ES-I3 (cell line): ENCODE results near the gene SNX22.

Experiments used
- H3K36me3 ChIP-seq: 2 replicates; pipeline ENCODE4 v1.6.1; 2013; ENCODE audit warnings: mild to moderate bottlenecking, low read length, control low read depth, moderate library complexity; ENCODE audit not compliant: insufficient read depth
- H3K4me1 ChIP-seq: 2 replicates; pipeline ENCODE4 v1.6.1; 2013; ENCODE audit warnings: mild to moderate bottlenecking, control low read depth, low read length; ENCODE audit not compliant: insufficient read depth
- H3K9ac ChIP-seq: 2 replicates; pipeline ENCODE4 v1.6.1; 2013; ENCODE audit warnings: low read depth, mild to moderate bottlenecking, low read length, moderate library complexity
- H3K9me3 ChIP-seq: 2 replicates; pipeline ENCODE4 v1.6.1; 2013; ENCODE audit warnings: mild to moderate bottlenecking, low read length, moderate library complexity; ENCODE audit not compliant: control insufficient read depth, insufficient read depth

The SNX22 gene

DNA sequence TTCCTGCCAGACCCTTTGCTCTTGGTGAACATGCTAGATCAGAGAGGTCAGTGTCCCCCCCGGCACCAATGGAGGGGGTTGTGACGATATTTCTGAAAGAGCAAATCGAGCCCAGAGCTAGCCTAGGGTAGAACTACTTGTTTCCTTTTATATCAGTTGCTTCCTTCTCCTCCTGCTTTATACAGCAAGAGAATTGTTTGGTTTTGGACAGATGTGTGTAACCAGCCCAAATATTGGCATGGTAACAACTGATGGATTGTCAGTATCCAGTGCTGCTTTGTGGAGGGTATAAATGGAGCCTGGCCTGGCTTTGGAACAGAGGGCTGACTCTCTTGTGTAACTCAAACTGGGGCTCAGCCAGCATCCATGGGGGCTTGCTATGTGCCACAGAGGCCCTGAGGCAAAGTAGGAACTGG is 28.6 kb upstream of the SNX22 start:
- Histone ChIP-seq H3K9ac (no peak overlapping the region), H3K4me1 (no peaks in the 10 kb centered on the region), H3K36me3 (peaks cover 3% of the 10 kb centered on the region), H3K9me3 (no peaks in the 10 kb centered on the region)

DNA sequence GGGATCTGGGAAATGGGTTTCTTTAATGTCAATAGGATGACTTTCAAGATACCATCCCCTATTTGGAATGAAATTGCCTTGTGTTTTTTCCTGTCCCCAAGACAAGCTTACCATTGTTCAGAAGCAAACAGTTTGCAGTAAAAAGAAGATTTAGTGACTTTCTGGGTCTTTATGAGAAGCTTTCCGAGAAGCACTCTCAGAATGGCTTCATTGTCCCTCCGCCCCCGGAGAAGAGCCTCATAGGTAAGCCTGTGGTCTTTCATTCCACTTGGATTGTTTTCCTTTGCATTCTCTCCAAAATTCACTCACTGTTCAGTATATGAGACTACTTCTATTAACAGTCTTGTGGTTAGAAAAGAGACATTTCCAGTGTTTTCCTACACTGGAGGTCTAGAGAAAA is 25.6 kb upstream of the SNX22 start:
- Histone ChIP-seq H3K36me3 (peaks cover 2% of the 10 kb centered on the region), H3K9ac (no peak overlapping the region)

DNA sequence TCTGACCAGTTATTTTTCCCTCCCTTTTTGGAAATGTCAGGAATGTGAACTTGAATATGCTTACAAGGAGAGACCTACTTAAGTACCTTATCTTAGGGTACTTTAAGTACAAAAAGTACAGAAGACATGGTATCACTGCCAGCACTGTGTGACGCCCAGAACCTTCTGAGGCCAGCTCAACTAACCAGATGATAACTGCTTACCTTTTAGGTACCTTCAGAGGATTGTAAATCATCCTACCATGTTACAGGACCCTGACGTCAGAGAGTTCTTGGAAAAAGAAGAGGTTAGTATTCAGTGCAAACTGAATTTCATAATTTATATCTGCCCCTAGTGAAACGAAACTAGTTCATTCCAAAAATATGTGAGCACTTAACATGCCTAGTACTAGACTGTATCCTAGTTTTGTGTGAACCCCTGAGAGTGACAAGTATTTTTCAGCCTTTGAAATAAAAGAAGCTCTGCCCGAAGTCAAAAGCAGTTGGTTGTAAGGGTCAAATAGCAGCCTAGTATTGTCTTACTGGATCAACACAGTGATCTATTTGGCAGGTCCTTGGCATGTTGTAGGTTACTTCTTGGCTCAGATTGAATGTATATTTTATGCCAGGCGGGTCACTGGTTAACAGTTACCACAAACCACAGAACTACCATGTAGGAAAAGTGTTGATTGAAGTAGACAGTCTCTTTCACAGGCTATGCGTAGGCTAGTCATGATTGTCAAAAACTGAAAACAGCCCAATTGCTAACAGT is 23.8 kb upstream of the SNX22 start:
- H3K9me3 ChIP-seq = no peaks in the 10 kb centered on the region
- no peak overlapping the region for H3K9ac ChIP-seq
- no peaks in the 10 kb centered on the region for H3K4me1 ChIP-seq
- peaks cover 2% of the 10 kb centered on the region; the same call in 1 of the 2 replicates for H3K36me3 ChIP-seq

More for the DNA sequence above, 25.6 kb upstream of the SNX22 start:
- H3K9me3 ChIP-seq = no peaks in the 10 kb centered on the region
- no peaks in the 10 kb centered on the region for H3K4me1 ChIP-seq

DNA sequence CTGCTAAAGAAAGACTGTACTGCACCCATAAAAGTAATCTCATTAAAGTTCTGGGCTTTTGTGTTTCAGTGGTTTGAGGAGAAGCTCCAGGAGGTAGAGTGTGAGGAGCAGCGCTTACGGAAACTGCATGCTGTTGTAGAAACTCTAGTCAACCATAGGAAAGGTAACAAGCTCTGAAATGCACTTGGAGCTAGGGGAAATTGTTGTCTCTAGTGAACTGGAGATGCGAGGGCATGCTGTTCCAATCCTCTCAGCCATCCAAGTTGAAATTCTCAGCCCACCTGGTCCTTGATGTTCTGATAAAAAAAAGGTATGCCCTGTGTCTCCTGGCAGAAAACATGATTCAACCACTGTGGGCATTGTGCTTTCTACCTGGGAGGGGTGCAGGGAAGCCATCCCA is 21.4 kb upstream of the SNX22 start:
- H3K9me3 ChIP-seq = no peaks in the 10 kb centered on the region
- H3K4me1 ChIP-seq = no peaks in the 10 kb centered on the region
- H3K9ac ChIP-seq = no peak overlapping the region
- H3K36me3 ChIP-seq = peaks cover 10% of the 10 kb centered on the region; the same call in 1 of the 2 replicates

DNA sequence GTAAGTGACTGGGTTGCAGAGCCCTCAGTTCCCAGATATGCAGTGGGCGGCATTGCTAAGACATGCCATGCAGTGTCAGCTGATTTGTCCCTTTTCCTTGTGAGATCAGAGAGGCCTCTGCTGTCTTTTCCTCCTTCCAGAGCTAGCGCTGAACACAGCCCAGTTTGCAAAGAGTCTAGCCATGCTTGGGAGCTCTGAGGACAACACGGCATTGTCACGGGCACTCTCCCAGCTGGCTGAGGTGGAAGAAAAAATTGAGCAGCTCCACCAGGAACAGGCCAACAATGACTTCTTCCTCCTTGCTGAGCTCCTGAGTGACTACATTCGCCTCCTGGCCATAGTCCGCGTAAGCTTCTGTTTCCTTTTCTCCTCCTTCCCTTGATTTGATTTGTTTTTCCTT is 20.0 kb upstream of the SNX22 start:
- Histone ChIP-seq H3K9ac (no peak overlapping the region), H3K4me1 (no peaks in the 10 kb centered on the region), H3K9me3 (no peaks in the 10 kb centered on the region), H3K36me3 (peaks cover 10% of the 10 kb centered on the region; the same call in 1 of the 2 replicates)

DNA sequence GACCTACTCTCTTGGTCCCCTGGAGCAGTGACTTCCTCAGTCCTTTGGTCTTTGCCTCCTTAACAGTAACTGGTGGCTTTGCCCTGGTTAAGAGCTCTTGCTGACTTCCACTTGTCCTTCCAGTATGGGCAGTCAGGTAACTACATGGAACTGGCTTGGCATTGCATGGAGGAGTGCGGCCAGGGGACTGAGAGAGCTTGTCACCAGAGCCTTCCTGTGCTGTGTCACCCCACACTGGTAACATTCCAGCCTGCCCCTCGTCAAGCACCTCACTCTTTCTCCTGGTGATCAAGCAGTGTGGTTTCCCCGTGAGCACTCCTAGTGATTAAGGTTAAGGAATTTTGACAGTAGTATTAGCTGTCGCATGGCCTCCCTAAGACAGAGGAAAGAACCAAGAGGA is 19.3 kb upstream of the SNX22 start:
- Histone ChIP-seq H3K36me3 (peaks cover 10% of the 10 kb centered on the region), H3K4me1 (no peaks in the 10 kb centered on the region), H3K9me3 (no peaks in the 10 kb centered on the region), H3K9ac (no peak overlapping the region)

DNA sequence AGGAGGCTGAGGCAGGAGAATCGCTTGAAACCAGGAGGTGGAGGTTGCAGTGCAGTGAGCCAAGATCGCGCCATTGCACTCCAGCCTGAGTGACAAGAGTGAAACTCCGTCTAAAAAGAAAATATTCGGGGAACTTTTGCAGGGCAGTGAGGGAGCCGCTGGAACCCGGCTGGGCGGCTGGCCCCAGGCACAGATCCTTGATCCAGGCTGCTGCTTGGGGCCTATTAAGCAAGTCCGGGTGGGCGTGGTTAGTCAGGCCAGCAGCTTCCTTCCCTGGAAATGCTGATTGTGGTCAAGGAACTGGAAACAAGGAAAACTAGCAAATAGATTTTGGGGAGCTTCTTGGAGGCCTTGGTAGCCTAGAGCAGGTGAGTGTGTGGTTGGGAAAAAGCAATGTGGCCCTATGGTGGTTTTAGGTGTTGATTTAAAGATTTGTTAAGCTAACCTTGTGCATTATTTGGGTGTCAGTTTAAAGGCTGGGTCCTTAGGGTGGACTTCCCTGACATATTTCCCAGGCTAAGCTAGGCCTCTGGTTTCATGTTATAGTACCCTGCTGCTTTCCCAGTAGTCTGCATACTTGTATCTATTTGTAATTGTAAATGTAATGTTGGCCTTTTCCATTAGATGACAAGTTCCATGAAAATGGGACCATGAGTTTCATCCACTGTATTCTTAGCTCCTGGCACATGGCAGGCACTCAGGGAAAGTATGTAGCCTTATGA is 17.7 kb upstream of the SNX22 start:
- peaks cover 8% of the 10 kb centered on the region for H3K36me3 ChIP-seq
- H3K4me1 ChIP-seq = no peaks in the 10 kb centered on the region
- H3K9me3 ChIP-seq = no peaks in the 10 kb centered on the region
- H3K9ac ChIP-seq = no peak overlapping the region

DNA sequence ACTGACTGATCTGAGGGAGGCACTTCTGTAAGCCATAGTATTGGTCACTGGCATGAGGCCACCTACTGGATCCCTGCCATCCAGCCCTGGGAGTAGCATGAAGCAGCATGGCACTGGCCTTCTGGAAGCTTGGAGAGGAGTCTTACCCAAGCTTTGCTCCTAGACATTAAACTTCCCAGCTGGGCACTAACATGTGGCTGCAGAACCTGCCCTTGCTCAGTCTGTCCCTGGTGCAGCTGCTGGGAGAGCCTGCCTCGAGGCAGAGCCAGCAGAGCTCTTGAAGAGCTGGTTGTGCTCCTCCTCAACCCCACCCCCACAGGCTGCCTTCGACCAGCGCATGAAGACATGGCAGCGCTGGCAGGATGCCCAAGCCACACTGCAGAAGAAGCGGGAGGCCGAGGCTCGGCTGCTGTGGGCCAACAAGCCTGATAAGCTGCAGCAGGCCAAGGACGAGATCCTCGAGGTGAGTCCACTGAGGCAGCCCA is 17.1 kb upstream of the SNX22 start:
- Histone ChIP-seq H3K36me3 (peaks cover 8% of the 10 kb centered on the region), H3K9me3 (no peaks in the 10 kb centered on the region), H3K9ac (no peak overlapping the region), H3K4me1 (no peaks in the 10 kb centered on the region)

DNA sequence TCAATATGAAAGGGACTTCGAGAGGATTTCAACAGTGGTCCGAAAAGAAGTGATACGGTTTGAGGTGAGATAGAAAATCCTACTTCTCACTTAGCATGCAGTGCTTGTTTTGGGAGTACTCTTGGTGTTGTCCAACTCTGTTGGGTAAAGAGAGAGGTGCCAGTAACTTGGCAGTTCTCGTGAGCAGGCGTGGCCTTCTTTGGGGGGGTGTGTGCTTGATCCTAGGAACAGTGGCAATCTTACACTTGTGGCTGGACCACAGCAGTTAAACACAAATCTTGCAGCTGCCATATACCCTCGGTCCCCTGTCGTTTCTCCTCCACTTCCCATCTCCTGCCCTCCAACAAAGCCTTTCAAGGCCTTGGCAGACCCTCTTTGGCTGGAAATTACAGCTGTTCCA is 15.2 kb upstream of the SNX22 start:
- no peak overlapping the region for H3K9ac ChIP-seq
- peaks cover 8% of the 10 kb centered on the region for H3K36me3 ChIP-seq
- H3K9me3 ChIP-seq = no peaks in the 10 kb centered on the region
- no peaks in the 10 kb centered on the region for H3K4me1 ChIP-seq

DNA sequence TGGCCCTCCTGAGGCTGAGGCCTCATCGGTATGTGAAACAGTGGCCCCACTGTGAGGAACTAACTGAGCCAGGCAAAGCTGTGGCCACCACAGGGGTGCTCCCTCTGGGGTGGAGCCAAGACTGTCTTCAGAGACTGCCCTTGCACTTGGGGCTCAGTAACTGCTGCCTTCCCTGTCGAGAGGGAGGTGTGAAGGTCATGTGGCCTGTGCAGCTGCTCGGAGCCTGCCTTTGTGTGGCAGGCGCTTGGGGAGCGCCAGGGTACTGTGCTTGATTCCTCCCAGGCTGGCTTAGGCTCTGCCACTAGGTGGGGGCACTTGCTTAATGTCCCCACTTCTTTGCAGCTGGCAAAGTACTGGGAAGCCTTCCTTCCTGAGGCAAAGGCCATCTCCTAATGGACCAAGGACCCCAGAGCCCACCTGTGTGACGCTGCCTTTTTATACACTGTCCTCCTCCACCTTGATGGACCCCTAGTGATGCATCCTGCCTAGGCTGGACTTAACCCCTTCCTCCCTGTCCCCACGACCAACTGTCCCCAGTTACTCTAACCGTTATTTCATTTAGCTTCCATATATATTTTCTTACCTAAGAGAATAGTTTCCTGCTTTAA is 14.2 kb upstream of the SNX22 start:
- Histone ChIP-seq H3K36me3 (peaks cover 8% of the 10 kb centered on the region), H3K9ac (no peak overlapping the region), H3K4me1 (no peaks in the 10 kb centered on the region), H3K9me3 (no peaks in the 10 kb centered on the region)

DNA sequence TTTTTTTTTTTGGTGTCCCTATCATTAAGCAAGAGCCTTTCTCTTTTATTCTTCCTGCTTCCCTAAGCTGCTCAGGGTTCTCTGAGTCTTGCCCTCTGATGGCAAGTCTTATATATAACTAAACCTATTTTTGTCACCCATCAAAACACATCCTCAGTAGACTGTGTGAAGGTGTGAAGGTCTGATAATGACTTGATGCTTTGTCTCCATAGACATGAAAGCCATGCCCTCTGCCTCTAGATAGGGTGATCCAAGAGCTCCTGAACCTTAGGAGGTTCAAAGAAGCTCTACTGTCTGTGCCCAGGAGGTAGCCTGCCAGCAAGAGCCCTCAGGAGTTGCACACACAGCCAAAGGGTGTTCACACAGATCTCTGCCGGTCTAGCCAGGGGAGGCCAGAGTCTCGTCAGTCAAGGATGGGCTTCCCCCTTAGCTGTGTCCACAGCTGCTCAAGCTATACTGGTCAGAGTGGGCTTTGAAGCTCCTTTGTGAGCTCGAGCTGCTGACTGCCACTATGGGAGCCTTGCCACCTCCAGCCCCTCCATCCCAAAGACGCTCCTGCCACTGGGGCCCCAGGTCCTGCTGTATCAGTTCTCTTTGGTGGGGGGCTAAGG is 13.1 kb upstream of the SNX22 start:
- H3K9me3 ChIP-seq = no peaks in the 10 kb centered on the region
- no peak overlapping the region for H3K9ac ChIP-seq
- H3K36me3 ChIP-seq = peaks cover 8% of the 10 kb centered on the region
- no peaks in the 10 kb centered on the region for H3K4me1 ChIP-seq

DNA sequence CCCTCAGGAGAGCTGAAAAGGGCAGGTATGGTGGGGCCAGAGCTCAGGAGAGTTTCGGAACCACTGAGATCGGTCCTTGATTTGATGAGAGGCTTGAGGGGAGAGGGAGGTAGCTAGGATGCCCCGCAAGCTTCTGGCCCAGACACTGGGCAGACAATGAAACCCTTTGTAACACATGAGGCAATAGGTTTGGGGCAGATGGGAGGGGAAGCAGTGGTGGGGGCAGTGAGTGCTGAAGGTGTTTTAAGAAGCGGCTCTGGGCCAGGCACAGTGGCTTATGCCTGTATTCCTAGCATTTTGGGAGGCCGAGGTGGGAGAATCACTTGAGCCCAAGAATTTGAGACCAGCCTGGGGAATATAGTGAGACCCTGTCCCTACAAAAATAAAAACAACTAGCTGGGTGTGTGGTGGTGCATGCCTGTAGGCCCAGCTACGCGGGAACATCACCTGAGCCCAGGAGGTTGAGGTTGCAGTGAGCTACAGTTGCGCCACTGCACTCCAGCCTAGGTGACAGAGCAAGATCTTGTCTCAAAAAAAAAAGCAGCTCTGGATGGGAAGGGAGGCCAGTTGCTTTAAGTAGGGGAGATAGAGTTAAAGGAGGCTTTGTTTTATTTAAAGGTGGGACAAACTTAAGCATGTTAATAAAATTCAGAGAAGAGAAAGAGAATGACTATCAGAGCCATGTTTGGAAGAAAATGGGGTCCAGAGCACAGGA is 9.6 kb upstream of the SNX22 start:
- H3K4me1 ChIP-seq = no peaks in the 10 kb centered on the region
- no peaks in the 10 kb centered on the region for H3K9me3 ChIP-seq
- no peak overlapping the region for H3K9ac ChIP-seq
- no peaks in the 10 kb centered on the region; the same call in none of the 2 replicates for H3K36me3 ChIP-seq

DNA sequence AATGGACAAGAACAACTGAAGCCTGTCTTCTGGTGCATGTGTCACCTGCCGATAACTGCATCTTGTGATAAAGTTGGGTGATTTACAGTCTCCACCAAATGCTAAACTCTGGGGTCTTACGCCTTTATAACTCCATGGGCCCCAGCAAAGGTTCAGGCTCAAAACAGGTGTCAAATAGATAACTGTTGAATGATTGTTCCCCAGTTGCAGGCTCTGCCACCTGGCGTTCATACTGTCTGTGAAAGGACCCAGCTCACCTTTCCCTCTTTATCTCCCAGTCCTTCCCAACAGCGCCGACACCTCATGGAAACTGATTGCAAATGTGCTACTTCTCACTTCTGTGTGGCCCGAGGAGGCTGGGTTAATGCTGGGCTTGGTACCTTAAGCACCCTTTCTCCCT is 8.3 kb upstream of the SNX22 start:
- Histone ChIP-seq H3K36me3 (no peaks in the 10 kb centered on the region), H3K4me1 (no peaks in the 10 kb centered on the region), H3K9me3 (no peaks in the 10 kb centered on the region), H3K9ac (no peak overlapping the region)

DNA sequence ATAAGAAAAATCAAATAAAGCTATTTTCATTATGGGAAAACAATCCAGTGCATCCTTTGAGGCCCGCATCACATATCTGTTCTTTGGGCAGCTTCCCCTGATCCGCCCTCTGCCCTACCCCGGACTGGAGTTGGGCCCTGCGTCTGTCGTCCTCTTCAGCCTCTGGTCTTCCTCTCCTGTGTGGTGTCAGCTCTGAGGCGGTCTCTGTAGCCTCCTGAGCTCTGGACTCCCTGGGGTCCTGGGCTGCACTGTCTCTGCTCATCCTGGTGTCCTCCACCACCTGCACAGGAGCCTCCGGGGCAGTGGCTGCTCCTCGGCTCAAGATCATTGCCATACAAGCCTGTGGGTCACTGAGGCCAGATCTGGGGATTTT is 7.4 kb upstream of the SNX22 start:
- Histone ChIP-seq H3K4me1 (no peaks in the 10 kb centered on the region), H3K9ac (no peak overlapping the region)

More for the DNA sequence above, 7.4 kb upstream of the SNX22 start:
- Histone ChIP-seq H3K36me3 (no peaks in the 10 kb centered on the region), H3K9me3 (no peaks in the 10 kb centered on the region)
